CD4-positive, alpha-beta T cell treated with Interleukin-10 for 1 hour (primary cell): ENCODE measurements around the gene CTSS.
"Not testable (repeated sequence)": the region's sequence is repeated elsewhere in the genome, so short reads cannot be mapped to it uniquely, and the experiment has no call there.

Source experiments
- DNase-seq: peaks from one replicate; pipeline ENCODE4 v3.0.0-alpha.2; 2020

Gene CTSS

DNA sequence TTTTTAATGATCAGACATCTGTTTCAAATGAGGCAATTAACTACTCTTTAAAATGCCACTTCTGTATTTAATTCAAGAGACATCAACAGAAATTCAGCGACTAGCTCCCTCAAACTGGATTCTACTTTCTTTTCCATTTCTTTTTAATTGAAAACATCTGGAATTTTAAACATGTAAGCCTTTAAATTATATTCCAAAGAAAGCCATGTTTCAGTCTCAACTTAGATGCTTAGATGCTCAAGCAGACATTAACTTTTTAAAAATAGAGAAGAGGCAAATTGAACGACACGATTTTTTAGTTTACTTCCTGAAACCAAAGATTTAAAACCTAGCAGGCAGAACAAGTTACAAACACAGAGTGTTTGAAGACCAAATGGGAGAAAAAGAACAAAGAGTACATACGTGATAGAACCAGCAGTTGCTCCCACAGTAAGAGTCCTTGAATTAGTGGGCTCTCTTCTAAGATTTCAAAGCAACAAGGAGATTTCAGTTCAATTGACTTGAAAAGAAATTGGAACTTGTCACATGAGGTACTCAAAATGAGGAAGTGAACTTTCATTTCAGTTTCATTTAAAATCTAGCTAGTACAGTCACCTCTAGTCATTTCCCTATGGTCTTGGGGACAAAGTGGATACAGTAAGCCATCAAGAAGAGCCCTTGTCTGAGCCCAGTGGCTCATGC, at the start of gene CTSS:
TSS of gene CTSS (minus strand) at position 483 of the 681 bp plus-strand sequence. CDS start 1,015 bp downstream, outside the sequence.
- peak; percentile 48 for DNase-seq

DNA sequence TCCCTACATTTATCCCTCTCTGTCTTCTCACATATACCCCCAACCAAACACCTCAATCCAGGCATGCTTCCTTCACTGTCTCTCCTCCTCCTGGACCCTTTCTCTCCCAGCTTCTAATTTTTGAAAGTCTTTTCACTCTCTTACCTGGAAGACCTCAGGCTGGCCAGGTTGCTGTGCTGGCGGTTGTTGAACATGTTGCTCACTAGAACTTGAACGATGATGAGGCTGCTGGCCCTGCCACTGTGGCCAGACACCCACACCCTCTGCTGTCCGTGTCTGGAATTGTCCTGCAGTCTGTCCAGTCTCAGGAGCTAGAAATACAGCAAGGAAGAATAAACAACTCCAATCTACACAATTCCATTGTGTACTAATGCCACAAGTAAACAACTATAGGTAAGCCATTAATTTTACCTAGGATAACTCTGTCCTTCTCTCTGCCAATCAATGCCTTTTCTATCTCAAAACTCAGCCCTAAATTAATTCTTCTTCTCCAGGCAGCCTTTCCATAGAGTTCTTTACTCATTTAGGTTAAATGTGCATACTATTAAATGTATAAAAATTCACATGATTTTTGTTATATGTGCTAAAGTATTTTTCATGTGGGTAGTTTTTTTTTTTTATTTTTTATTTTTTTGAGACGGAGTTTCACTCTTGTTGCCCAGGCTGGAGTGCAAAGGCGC, 47.6 kb upstream of the CTSS start:
- DNase-seq: peak; percentile 14

DNA sequence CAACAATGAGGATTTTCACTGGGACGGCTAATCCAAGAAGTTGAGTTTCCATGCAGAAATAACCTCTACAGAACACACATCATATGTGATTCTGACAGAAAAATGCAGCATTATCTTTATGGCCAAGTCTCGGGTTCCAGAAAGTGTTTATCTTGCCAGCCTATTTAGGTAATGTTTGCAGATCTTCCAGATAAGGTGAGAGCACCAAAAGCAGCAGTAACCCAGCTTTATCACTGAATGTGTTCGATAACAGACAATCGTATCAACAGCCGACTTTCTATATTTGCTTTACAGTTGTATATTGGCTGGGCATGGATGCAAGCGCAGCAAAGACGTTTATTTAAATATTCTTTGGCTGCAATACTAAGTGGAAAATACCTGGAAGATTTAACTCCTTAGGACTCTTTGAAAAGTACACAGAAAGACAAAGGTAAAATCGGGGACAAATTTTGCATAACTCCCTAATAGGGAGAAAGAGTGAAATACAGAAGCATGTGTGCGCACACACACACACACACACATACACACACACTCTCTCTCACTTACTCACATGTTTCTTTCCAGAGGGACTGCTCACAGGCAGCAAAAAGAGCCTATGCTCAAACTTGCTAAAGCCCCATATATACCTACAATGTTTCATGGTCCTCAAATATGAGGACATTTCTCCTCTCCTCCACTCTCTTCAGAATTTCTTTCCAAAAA, 45.5 kb upstream of the CTSS start:
- no peak for DNase-seq

GRCh38 chr1:150809651-150810050, 44.1 kb upstream of the CTSS start:
- DNase-seq: no peak

GRCh38 chr1:150808846-150809245, 43.3 kb upstream of the CTSS start:
- DNase-seq: no peak

GRCh38 chr1:150808121-150808520, 42.5 kb upstream of the CTSS start, which contains the start of gene CTSK:
Gene CTSK (minus strand): TSS chr1:150808260. CDS start chr1:150806805, 1,455 bp downstream.
- no peak for DNase-seq

DNA sequence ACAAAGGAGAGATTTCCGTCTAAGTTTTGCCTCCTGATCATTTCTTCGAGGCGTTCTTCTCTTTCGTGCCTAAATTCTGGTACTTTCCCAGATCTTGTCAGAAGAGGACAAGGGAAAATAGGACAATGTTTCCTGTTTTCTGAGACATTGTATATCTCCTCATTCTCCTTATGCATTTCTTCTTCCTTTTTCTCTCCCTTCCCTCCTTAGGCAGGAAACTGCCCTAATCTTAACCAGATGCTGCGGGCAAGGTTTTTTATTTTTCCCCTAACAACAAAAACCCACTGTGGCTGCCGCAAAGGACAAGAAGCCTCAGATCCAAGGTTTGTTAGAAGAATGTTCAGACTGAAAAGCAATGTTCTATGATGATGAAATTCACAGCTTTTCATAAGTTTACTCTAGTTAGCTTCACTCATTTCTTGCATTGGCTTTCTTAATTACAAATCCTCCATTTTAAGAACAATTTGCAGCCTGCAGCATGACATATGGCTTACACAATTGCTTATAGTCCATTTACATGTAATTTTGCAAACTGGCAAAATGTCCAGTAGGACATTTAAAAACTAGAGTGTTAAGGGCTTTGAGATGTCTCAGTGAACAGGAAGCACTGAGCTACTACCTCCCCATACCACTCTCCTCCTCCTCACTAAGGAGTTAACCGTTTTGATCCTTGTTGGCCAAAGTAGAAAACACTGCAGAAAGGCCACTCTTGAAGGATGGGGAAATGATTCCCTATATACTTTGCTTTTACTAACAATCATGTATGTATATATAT, 41.9 kb upstream of the CTSS start:
- no peak for DNase-seq

DNA sequence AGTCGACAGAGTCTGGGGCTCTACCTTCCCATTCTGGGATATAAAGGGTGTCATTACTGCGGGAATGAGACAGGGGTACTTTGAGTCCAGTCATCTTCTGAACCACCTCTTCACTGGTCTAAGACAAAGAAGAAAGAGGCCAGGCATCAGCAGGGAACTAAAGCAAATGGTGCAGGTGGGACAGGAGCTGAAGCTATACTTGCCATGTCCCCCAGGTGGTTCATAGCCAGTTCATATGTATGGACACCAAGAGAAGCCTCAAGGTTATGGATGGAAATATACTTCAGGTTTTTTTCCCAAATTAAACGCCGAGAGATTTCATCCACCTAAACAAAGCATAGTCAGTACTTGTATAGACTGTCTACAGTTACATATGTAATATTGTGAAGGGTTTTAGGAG, 40.3 kb upstream of the CTSS start:
- DNase-seq: no peak

- no peak for DNase-seq
Observed at GRCh38 chr1:150804671-150805070, 39.1 kb upstream of the CTSS start.

DNA sequence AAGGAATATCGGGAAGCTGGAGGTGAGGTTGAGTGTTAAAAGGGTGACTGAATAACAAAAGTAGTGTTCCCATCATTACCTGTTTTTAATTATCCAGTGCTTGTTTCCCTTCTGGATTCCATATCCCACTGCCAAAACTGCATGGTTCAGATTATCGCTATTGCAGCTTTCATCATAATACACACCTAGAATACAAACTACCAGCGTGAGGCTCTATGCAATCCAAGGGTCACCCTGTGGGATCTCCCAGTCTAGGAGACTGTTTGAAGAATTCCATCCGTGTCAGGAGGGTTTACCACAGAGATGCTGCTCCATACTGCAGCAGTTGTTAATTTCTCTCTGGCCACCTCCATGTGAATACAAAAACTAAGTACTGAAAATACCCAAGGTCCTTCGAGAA, 33.5 kb upstream of the CTSS start:
- DNase-seq: no peak

DNA sequence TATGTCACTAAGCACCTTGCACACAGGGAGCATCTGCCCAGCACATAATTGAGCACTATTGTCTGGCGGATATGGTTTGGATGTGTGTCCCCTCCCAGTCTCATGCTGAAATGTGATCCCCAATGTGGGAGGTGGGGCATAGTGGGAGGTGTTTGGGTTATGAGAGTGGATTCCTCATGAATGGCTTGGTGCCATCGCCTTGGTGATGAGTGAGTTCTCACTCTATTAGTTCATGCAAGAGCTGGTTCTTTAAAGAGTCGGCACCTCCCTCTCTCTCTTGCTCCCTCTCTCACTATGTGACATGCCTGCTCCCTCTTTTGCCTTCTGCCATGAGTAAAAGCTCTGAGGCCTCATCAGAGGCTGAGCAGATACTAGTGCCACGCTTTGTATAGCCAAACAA, 32.9 kb upstream of the CTSS start:
- no peak for DNase-seq

- DNase-seq: no peak
Observed at GRCh38 chr1:150796374-150796773, 30.8 kb upstream of the CTSS start.

DNA sequence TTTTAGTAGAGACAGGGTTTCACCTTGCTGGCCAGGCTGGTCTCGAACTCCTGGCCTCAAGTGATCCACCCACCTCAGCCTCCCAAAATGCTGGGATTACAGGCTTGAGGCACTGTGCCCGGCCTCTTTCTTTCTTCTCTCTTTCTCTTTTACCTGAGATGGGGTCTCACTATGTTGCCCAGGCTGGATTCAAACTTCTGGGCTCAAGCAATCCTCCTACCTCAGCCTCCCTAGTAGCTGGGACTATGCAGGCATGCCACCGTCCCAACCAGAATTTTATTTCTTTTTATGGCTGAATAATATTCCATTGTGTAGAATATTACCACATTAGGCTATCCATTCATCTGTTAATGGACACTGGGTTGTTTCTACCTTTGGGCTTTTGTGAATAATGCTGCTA, 28.2 kb upstream of the CTSS start:
- DNase-seq: not testable (repeated sequence)

GRCh38 chr1:150793221-150793620, 27.6 kb upstream of the CTSS start:
- DNase-seq: no peak

GRCh38 chr1:150791585-150791984, 26.0 kb upstream of the CTSS start:
- no peak for DNase-seq

DNA sequence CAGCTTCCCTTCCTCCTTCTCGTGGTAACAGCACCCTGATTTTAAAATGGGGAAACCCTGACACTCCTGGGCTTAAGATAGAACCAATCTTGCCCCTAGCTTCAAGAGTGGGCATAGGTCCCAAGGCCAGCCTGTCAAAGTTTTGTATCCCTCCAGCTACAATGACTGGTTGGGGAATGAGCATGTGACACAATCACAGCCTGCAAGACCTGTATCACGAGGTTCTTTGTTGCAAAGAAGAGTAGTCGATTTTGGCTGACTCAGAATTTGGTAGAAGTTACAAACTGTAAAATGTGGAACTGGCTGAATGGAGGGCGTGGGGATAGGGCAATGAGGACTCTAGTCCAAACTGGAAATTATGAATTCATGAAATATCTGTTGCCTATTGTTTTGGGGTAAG, 23.8 kb upstream of the CTSS start:
- no peak for DNase-seq

DNA sequence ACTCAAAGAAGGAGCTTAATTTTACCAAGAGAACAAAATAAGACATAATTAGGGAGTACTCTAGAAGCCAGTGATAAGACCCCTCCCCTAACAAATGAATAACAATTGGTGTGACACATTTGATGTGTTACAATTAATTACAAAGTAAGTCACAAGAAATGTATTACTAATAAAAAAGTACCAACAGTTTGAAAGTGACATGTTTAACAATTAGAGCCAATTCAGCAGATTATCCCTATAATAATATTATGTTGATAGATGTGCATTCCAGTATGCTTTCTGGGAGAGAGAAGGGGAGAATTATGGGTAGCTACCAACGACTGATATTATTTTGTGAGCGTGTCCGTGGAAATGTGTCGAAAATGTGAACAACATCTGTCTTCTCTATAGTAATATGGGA, 23.4 kb upstream of the CTSS start:
- no peak for DNase-seq

DNA sequence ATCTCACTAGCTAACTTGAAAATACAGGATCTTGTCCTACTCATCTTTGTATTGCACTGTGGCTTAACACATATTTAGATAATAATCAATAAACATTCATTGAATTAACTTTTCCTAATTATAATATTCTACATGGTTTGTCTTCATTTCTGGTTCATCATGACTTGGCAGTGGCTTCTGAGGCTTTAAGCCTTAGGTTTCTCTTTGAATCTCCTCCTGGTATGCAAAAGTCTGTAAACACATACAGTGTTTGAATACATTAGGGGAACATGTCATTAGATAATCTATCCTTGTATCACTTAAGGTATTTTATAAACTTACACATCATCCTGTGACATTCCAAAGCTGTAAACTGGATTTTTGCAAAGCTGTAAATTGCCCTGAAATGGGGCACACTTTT, 21.9 kb upstream of the CTSS start:
- DNase-seq: no peak

DNA sequence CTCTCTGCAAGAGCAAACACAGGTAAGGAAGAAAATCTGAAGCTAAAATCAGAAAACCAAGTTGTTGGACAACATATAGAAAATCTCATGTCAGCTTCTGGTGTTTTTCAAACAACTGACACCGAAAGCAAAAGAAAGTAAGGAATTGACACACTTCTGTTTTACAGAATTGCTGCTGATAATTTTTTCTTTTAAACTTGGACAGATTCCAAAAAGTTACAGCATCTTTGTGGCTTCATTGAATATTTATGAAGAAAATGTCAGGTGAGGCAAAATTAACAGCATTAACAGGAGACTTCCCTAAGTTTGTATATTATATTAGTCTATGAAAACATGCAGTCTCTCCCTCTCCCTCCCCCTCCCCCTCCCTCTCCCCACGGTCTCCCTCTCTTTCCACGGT, 14.9 kb upstream of the CTSS start:
- no peak for DNase-seq

- no peak for DNase-seq
Observed at GRCh38 chr1:150778409-150778808, 12.8 kb upstream of the CTSS start.

- peak; percentile 7 for DNase-seq
Observed at GRCh38 chr1:150777544-150777943, 12.0 kb upstream of the CTSS start.

DNA sequence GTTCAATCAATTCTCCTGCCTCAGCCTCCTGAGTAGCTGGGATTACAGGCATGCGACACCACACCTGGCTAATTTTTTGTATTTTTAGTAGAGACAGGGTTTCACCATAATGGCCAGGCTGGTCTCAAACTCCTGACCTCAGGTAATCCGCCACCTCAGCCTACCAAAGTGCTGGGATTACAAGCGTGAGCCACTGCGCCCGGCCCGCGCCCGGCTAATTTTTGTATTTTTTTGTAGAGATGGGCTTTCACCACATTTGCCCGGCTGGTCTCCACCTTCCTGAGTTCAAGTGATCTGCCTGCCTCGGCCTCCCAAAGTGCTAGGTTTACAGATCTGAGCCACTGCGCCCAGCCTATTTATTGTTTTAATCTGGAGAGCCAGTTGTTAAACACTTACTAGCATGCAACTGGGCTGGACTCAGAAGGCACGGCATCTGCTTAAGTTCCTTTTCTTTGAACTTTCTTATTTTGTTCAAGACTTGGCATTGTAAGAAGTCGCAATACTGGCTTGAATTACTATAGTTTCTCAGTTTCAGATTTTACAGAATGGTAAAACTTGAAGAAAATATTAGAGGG, 10.4 kb upstream of the CTSS start:
- DNase-seq: not testable (repeated sequence)

GRCh38 chr1:150775276-150775675, 9.7 kb upstream of the CTSS start:
- no peak for DNase-seq
